ENCODE results near the gene GNMT. TPM values are rescaled to one million over a fixed set of nuclear protein-coding genes. Genes with fewer than 3 reads are reported as not detected.

Gene GNMT
- 0.09 to 0.20 TPM in 2 of 5 replicates, not detected in the others for total RNA-seq (2022; extraction: Qiagen RNA extraction; ENCODE audit: low read depth)

DNA sequence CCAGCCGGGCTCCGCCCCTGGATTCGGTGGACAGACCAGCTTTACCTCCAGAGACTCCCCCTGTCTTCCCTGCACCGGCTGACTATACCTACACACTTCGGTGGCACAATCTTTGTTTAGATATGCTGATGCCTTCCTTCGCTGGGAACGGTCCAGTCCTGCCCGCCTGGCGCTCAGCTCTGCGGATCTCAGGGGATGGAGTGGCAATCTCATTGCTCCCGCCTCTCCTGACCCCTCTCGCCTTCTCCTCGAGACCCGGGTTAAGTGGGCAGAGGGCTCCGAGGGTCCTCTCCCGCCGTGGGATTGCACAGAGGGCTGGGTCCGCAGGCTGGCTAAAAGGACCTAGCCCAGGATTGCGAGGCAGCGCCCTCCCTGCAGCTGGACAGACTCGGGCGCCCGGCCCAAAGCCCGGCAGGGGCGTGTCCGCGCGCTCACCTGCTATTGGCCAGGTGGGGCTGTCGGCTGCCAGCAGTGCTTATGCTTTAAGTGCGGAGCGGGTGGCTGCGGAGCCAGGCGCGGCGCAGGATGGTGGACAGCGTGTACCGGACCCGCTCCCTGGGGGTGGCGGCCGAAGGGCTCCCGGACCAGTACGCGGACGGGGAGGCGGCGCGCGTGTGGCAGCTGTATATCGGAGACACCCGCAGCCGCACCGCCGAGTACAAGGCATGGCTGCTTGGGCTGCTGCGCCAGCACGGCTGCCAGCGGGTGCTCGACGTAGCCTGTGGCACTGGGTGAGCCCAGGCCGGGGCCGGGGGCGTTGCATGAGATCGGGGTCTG is at the start of gene GNMT:
Gene GNMT (plus strand): TSS at position 512 of the 777 bp plus-strand sequence. CDS start 14 bp downstream, at position 526.

DNA sequence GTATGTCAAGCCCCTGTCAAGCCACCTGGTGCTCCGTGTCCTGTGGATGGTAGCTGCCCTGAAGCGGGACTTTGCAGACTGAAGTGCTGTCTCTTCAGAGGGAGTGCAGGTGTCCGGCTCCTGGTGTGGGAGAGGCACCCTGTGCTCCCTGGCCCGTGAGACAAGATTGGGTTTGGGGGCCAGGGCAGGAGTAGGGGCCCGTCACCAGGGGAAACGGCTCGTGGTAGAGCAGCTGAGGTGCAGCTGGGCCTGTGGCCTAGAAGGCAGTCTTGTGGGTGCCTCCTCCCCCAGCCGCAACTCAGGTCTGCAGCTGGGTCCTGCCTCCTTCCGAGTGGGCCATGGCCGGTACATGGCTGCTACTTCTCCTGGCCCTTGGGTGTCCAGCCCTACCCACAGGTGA is 44.8 kb upstream of the GNMT start, which contains the start of gene PTCRA:
Gene PTCRA (plus strand): TSS at position 322 of the 400 bp plus-strand sequence. CDS start 17 bp downstream, at position 339.

DNA sequence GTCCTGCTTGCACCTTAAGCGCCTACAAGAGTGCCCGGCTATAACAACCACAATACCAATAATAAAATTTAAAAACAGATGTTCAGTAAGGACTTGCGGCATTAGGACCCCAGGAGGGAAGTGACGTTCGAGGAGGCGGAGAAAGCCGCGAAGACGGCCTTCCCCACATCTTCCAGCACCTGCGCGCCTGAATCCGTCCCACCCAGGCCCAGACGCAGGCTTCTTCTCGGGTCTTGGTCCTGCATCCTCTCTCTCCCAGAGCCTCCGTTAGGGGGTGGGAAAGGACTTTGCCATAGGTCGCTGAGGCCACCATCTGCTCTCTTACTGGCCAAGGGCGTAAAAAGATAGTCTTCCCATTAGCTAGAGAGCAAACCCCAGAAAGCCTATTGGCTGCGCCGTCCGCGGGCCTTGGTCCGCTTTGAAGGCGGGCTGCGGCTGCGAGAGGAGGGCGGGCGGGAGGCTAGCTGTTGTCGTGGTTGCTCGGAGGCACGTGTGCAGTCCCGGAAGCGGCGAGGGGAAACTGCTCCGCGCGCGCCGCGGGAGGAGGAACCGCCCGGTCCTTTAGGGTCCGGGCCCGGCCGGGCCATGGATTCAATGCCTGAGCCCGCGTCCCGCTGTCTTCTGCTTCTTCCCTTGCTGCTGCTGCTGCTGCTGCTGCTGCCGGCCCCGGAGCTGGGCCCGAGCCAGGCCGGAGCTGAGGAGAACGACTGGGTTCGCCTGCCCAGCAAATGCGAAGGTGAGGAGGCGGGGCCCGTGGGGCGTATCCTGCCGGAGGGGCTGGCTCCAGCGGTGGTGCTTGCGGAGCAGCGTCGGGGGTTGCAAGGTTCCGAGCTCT is 31.4 kb upstream of the GNMT start, which contains the start of gene CNPY3:
Gene CNPY3 (plus strand): TSS at position 495 of the 835 bp plus-strand sequence. CDS start 91 bp downstream, at position 586.

DNA sequence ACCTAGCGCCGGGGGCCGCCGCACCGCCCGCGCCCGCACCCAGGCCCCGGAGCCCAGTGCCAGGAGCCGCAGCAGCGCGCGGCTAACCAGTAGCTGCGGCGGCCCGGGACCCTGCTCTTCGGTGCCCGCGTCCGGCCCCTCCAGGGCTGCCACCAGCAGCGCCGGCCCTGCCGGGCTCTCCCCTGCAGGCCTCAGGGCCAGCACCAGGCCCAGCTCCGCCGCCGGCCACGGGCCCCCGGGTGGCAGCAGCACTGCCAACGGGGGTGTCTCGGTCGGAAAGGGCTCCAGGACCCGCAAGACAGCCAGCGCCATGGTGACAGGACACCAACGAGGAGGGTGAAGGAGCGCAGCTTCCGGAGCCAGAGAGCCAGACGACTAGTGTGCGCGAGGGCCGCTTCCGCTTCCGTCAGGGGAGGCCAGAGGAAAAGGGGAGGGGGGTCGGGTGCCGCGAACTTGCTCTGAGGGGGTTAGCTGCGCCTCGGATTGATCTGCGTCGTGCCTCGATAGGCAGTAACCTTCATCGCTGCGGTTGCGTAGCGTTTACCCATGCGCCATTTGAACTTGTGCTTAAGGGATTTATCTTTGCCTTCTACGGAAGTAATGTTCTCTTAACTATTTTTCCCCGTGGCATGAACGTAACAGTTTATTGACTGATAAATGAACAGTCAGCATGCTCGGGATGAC is 18.4 kb downstream of the GNMT start, which contains the start of gene PEX6:
Gene PEX6 (minus strand): TSS at position 343 of the 684 bp plus-strand sequence. CDS start 31 bp downstream, at position 312.

DNA sequence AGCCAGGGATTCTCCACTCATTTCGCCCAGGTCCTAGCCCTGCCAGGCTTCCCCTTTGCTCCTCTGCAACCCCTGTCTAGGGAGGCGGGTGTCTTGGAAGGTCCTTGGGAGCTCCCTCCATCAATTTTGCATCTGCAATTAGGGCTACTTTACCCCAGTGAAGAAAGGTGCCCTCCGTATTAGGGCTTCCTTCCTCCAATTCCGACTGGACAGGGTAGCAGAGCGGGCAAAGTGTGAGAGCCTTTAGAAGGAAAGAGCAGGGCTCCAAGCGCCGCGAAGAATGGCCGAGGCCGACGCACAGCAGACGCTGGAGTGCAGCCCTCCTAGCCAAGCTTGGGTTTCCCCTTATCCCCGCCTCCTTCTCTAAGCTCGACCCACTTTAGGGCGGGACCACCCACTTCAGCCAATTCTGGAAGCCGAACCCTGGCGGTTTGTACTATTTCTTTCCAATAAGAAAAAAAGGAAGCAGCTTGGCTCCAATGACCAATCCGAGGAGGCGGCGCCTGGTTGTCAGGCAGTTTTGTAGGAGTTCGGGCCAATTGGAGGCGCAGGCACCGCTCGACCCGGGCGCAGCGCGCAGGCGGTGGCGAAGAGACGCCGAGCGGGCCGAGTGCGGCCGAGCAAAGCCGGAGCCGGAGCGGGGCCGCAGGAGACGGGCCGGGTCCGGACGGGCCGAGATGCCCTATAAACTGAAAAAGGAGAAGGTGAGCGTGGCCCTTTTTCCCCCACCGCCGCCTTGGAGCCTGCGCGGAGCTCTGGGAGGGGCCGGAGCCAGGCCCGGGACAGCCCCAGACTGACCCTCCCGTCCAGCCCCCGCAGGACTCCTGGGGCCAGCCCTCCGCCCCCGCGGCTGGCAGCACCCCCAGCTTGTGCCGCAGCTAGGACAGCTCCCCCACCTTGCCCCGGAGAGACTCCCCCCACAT is 23.7 kb downstream of the GNMT start, which contains the start of gene PPP2R5D:
Gene PPP2R5D (plus strand): TSS at position 570 of the 923 bp plus-strand sequence. CDS start 108 bp downstream, at position 678.

Other genes starting within 250 kb of the GNMT start
- gene PRPH2, start 238.2 kb upstream of the GNMT start, total RNA-seq (2022; extraction: Qiagen RNA extraction; ENCODE audit: low read depth), result not detected in 5 replicates
- gene TBCC, start 214.7 kb upstream of the GNMT start, total RNA-seq (2022; extraction: Qiagen RNA extraction; ENCODE audit: low read depth), result 15.7 to 16.7 TPM (median 16.5 TPM) in 5 replicates
- gene BICRAL, start 178.7 kb upstream of the GNMT start, total RNA-seq (2022; extraction: Qiagen RNA extraction; ENCODE audit: low read depth), result 3.0 to 3.6 TPM (median 3.5 TPM) in 5 replicates
- gene RPL7L1, start 81.1 kb upstream of the GNMT start, total RNA-seq (2022; extraction: Qiagen RNA extraction; ENCODE audit: low read depth), result 67.3 to 112 TPM (median 71.4 TPM) in 5 replicates
- not detected in 5 replicates for gene PTCRA, start 44.7 kb upstream of the GNMT start, total RNA-seq (2022; extraction: Qiagen RNA extraction; ENCODE audit: low read depth)
- gene CNPY3, start 31.3 kb upstream of the GNMT start, total RNA-seq (2022; extraction: Qiagen RNA extraction; ENCODE audit: low read depth), result 34.5 to 48.5 TPM (median 46.9 TPM) in 5 replicates
- gene PEX6, start 18.4 kb downstream of the GNMT start, total RNA-seq (2022; extraction: Qiagen RNA extraction; ENCODE audit: low read depth), result 4.9 to 10.1 TPM (median 9.7 TPM) in 5 replicates
- gene PPP2R5D, start 23.8 kb downstream of the GNMT start, total RNA-seq (2022; extraction: Qiagen RNA extraction; ENCODE audit: low read depth), result 26.7 to 30.0 TPM (median 28.5 TPM) in 5 replicates
- 90.7 to 104 TPM (median 95.9 TPM) in 5 replicates for gene MEA1, start 53.2 kb downstream of the GNMT start, total RNA-seq (2022; extraction: Qiagen RNA extraction; ENCODE audit: low read depth)
- gene KLHDC3, start 53.5 kb downstream of the GNMT start, total RNA-seq (2022; extraction: Qiagen RNA extraction; ENCODE audit: low read depth), result 25.6 to 34.3 TPM (median 29.9 TPM) in 5 replicates
- gene RRP36, start 60.9 kb downstream of the GNMT start, total RNA-seq (2022; extraction: Qiagen RNA extraction; ENCODE audit: low read depth), result 65.0 to 76.1 TPM (median 71.7 TPM) in 5 replicates
- gene CUL7, start 93.1 kb downstream of the GNMT start, total RNA-seq (2022; extraction: Qiagen RNA extraction; ENCODE audit: low read depth), result 6.1 to 8.5 TPM (median 7.2 TPM) in 5 replicates
- 53.6 to 63.0 TPM (median 58.7 TPM) in 5 replicates for gene MRPL2, start 98.7 kb downstream of the GNMT start, total RNA-seq (2022; extraction: Qiagen RNA extraction; ENCODE audit: low read depth)
- gene KLC4, start 98.9 kb downstream of the GNMT start, total RNA-seq (2022; extraction: Qiagen RNA extraction; ENCODE audit: low read depth), result 6.1 to 8.2 TPM (median 7.0 TPM) in 5 replicates
- gene PTK7, start 115.6 kb downstream of the GNMT start, total RNA-seq (2022; extraction: Qiagen RNA extraction; ENCODE audit: low read depth), result 4.7 to 5.3 TPM (median 5.0 TPM) in 5 replicates
- gene SRF, start 210.5 kb downstream of the GNMT start, total RNA-seq (2022; extraction: Qiagen RNA extraction; ENCODE audit: low read depth), result 13.4 to 18.9 TPM (median 17.6 TPM) in 5 replicates
- gene CUL9, start 221.4 kb downstream of the GNMT start, total RNA-seq (2022; extraction: Qiagen RNA extraction; ENCODE audit: low read depth), result 7.4 to 9.8 TPM (median 8.6 TPM) in 5 replicates